ENCODE data around the gene SSC5D. TPM values are rescaled to one million over a fixed set of nuclear protein-coding genes. Genes with fewer than 3 reads are reported as not detected.

SSC5D gene
- total RNA-seq, 1 experiment from 2014 or later = 1.5 TPM

DNA sequence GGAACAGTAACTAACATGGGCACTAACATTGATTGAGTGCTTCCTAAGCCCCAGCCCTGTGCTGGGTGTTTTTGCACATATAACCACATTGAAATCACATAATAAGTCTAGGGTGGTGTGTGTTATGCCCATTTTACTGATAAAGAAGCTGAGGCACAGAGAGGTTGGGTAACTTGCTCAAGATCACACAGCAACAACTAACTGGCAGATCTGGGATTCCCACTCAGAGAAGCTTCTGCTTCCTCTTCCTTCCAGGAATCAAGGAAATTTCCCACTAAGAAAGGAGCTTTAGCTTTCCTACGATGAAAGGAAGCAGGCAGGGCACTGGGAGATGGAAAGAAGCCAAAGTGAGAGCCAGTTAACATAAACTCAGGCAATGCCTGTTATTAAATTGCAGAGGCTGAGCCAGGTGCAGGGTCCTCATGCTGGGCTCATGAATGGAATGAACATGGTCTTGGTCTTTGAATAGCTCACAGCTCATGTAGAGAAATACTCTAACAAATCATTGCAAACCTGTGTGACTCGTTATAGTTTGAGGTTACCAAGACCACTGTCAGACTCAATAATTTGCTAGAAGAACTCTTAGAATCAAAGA, 10.1 kb downstream of the SSC5D start:
- DNase-seq (ENCODE audit: low read depth, low spot score) = no peak
- no peaks in the 10 kb centered on the region for H3K27me3 ChIP-seq (ENCODE audit: insufficient read depth, low read length)
- no peaks in the 10 kb centered on the region for H4K20me1 ChIP-seq (ENCODE audit: insufficient read depth)
- no peak overlapping the region for H3K9ac ChIP-seq (ENCODE audit: low read length)
- H3K36me3 ChIP-seq (ENCODE audit: control insufficient read depth in 1 of 2, insufficient read depth in 2 of 2, low read length in 2 of 2) = no peaks in the 10 kb centered on the region
- ATAC-seq = no peak
- TF ChIP-seq SIN3A (IDR thresholded peaks at IDR 0.05; ENCODE audit: low read depth) (no peak), CEBPB (IDR thresholded peaks at IDR 0.05; ENCODE audit: low read depth) (no peak), POLR2A (IDR thresholded peaks at IDR 0.05; ENCODE audit: borderline replicate concordance, extremely low read depth, insufficient read depth, insufficient read length) (no peak), ZFX (IDR thresholded peaks at IDR 0.05) (no peak), TCF7L2 (IDR thresholded peaks at IDR 0.05; ENCODE audit: borderline replicate concordance, extremely low read depth, insufficient read depth, insufficient read length) (no peak), YY1 (IDR thresholded peaks at IDR 0.05; ENCODE audit: extremely low read depth, insufficient replicate concordance, low read depth, low read length) (no peak), RAD21 (IDR thresholded peaks at IDR 0.05; ENCODE audit: low read depth) (no peak), CBX3 (IDR thresholded peaks at IDR 0.05; ENCODE audit: low read depth) (no peak), SP1 (IDR thresholded peaks at IDR 0.05; ENCODE audit: low read depth) (no peak), EZH2 (IDR thresholded peaks at IDR 0.05) (no peak), POLR2AphosphoS5 (IDR thresholded peaks at IDR 0.05; ENCODE audit: low read depth, low read length) (no peak), FOSL1 (IDR thresholded peaks at IDR 0.05; ENCODE audit: low read depth) (no peak), ELF1 (IDR thresholded peaks at IDR 0.05; ENCODE audit: borderline replicate concordance, low read depth) (no peak), SRF (IDR thresholded peaks at IDR 0.05; ENCODE audit: low read depth) (no peak), EZH2phosphoT487 (IDR thresholded peaks at IDR 0.05; ENCODE audit: borderline replicate concordance) (no peak), JUND (IDR thresholded peaks at IDR 0.05) (no peak)
- TF ChIP-seq, protein P1, sequence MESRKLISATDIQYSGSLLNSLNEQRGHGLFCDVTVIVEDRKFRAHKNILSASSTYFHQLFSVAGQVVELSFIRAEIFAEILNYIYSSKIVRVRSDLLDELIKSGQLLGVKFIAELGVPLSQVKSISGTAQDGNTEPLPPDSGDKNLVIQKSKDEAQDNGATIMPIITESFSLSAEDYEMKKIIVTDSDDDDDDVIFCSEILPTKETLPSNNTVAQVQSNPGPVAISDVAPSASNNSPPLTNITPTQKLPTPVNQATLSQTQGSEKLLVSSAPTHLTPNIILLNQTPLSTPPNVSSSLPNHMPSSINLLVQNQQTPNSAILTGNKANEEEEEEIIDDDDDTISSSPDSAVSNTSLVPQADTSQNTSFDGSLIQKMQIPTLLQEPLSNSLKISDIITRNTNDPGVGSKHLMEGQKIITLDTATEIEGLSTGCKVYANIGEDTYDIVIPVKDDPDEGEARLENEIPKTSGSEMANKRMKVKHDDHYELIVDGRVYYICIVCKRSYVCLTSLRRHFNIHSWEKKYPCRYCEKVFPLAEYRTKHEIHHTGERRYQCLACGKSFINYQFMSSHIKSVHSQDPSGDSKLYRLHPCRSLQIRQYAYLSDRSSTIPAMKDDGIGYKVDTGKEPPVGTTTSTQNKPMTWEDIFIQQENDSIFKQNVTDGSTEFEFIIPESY (IDR thresholded peaks at IDR 0.05; ENCODE audit: extremely low read depth, insufficient replicate concordance, low read length) = no peak
- TF ChIP-seq, protein P2, sequence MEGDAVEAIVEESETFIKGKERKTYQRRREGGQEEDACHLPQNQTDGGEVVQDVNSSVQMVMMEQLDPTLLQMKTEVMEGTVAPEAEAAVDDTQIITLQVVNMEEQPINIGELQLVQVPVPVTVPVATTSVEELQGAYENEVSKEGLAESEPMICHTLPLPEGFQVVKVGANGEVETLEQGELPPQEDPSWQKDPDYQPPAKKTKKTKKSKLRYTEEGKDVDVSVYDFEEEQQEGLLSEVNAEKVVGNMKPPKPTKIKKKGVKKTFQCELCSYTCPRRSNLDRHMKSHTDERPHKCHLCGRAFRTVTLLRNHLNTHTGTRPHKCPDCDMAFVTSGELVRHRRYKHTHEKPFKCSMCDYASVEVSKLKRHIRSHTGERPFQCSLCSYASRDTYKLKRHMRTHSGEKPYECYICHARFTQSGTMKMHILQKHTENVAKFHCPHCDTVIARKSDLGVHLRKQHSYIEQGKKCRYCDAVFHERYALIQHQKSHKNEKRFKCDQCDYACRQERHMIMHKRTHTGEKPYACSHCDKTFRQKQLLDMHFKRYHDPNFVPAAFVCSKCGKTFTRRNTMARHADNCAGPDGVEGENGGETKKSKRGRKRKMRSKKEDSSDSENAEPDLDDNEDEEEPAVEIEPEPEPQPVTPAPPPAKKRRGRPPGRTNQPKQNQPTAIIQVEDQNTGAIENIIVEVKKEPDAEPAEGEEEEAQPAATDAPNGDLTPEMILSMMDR (IDR thresholded peaks at IDR 0.05 in 2 of 3, conservative IDR thresholded peaks at IDR 0.05 in 1 of 3; ENCODE audit: borderline replicate concordance in 1 of 3, insufficient read depth in 1 of 3, low read depth in 2 of 3, low read length in 2 of 3) = no peak
- TF ChIP-seq, protein P3, sequence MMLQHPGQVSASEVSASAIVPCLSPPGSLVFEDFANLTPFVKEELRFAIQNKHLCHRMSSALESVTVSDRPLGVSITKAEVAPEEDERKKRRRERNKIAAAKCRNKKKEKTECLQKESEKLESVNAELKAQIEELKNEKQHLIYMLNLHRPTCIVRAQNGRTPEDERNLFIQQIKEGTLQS (IDR thresholded peaks at IDR 0.05) = no peak
- no TSS peak for BruUV-seq (replicated peaks)
- no peak overlapping the region for H2AFZ ChIP-seq (ENCODE audit: low read depth, low read length, poor library complexity, severe bottlenecking)
- no peak overlapping the region for H3K4me3 ChIP-seq (replicated peaks in 1 of 2; ENCODE audit: low read depth in 1 of 2, low read length in 2 of 2)
- peaks cover 0 to 8% of the 10 kb centered on the region in 2 experiments; a peak in 1 of 4 replicates for H3K4me1 ChIP-seq (ENCODE audit: control insufficient read depth in 1 of 2, insufficient read depth in 2 of 2, low read length in 2 of 2)
- no peak overlapping the region for H3K4me2 ChIP-seq (ENCODE audit: low read length)
- H3K27ac ChIP-seq (ENCODE audit: low read depth, low read length) = no peak overlapping the region
- CTCF ChIA-PET = no interaction called here
- intact Hi-C loops (cut with micrococcal nuclease) = no loop called here
- no peaks in the 10 kb centered on the region for H3K9me2 ChIP-seq (ENCODE audit: insufficient read depth)
- POLR2A ChIA-PET = no interaction called here
- RAD21 ChIA-PET (ENCODE audit: low non-redundant PET in 1 of 2, low total read pairs in 2 of 2, uncharacterized antibody in 2 of 2, unreplicated experiment in 2 of 2) = no interaction called here
- no peaks in the 10 kb centered on the region for H3K79me2 ChIP-seq (ENCODE audit: insufficient read depth, low read length)
- no peaks in the 10 kb centered on the region for H3K9me3 ChIP-seq (ENCODE audit: control insufficient read depth in 1 of 2, insufficient read depth in 1 of 2, low read depth in 1 of 2, low read length in 2 of 2)
